Heart left ventricle (tissue), 16 donors: ENCODE results near the gene LRATD1. TPM values are rescaled to one million over a fixed set of nuclear protein-coding genes. Genes with fewer than 3 reads are reported as not detected.

ENCODE experiments used
- ATAC-seq, 4 donors: fragments of 200-7000 bp; cut with Tn5 transposase; one replicate each; pipeline ENCODE4 v1.9.1; 2020 to 2022; ENCODE audit warnings: moderate library complexity in 4 of 4, mild to moderate bottlenecking in 3 of 4, moderate number of reproducible peaks in 1 of 4
- DNase-seq, 5 donors: peaks; one replicate each; pipeline ENCODE4 v3.0.0-alpha.2; 2020
- H3K27ac ChIP-seq, 12 donors: fragments of 200-600 bp; sonication (generic) in 4 of 12; one replicate each; pipeline versions ENCODE4 v1.5.0 to v1.8.0; 2016 to 2022; ENCODE audit warnings: mild to moderate bottlenecking in 2 of 12
- H3K27me3 ChIP-seq, 9 donors: fragments of 200-600 bp; sonication (generic) in 2 of 9; one replicate each; pipeline versions ENCODE4 v1.5.1 to v1.8.0; 2016 to 2022; ENCODE audit warnings: mild to moderate bottlenecking in 3 of 9
- H3K36me3 ChIP-seq, 9 donors: fragments of 200-600 bp; sonication (generic) in 2 of 9; one replicate each; pipeline versions ENCODE4 v1.5.0 to v1.8.0; 2018 to 2022; ENCODE audit warnings: mild to moderate bottlenecking in 2 of 9
- H3K4me1 ChIP-seq, 12 donors: fragments of 200-600 bp; sonication (generic) in 4 of 12; one replicate each; pipeline versions ENCODE4 v1.5.0 to v1.8.0; 2016 to 2022; ENCODE audit warnings: mild to moderate bottlenecking in 3 of 12
- H3K4me3 ChIP-seq, 12 donors: fragments of 200-600 bp; sonication (generic) in 4 of 12; one replicate each; pipeline versions ENCODE4 v1.5.0 to v1.8.0; 2017 to 2022; ENCODE audit warnings: mild to moderate bottlenecking in 9 of 12, moderate library complexity in 4 of 12
- H3K9me3 ChIP-seq, 12 donors: fragments of 200-600 bp; sonication (generic) in 4 of 12; one replicate each; pipeline versions ENCODE4 v1.5.0 to v1.8.0; 2016 to 2022; ENCODE audit warnings: mild to moderate bottlenecking in 1 of 12
- CTCF ChIP-seq, 12 donors: fragments of 200-600 bp; sonication (generic) in 4 of 12; IDR thresholded peaks; one replicate each; pipeline versions ENCODE4 v1.5.0 to v1.8.0; 2018 to 2022; ENCODE audit warnings: antibody characterized with exemption in 12 of 12, mild to moderate bottlenecking in 5 of 12
- POLR2A ChIP-seq, 2 donors: fragments of 450-650 bp; IDR thresholded peaks; one replicate each; pipeline ENCODE4 v1.6.1; 2017; ENCODE audit warnings: antibody characterized with exemption in 2 of 2, mild to moderate bottlenecking in 2 of 2, moderate library complexity in 2 of 2
- WGBS, 4 donors: extraction: QIAGEN DNeasy Blood & Tissue Kit in 2 of 4; methylation state at CpG; one replicate each; pipeline versions ENCODE4 v1.1.5 to v1.1.7; 2013 to 2018; 5-methylcytosine and 5-hydroxymethylcytosine counted together
- intact Hi-C, 10 donors: fragments of 100-400 bp; cut with DNase I; formaldehyde crosslinking; loops; one replicate each; pipeline versions ENCODE4 v1.11.1 to v1.14.2; 2022
- polyA plus RNA-seq, 2 donors: library from polyadenylated mRNA; stranded (reverse); fragments of 200-250 nt; gene quantifications; one replicate each; pipeline ENCODE4 v1.2.3, GENCODE V29; 2013
- total RNA-seq, 9 donors: library from RNA; depleted of rRNA in 2 of 9; stranded (reverse); fragments of >200 nt in 2 of 9; fragmentation: NEBNext Ultra II Directional in 3 of 9; extraction: Animal tissue kit (Norgen Biotek cat#: 25700) in 3 of 9; gene quantifications; one replicate each; pipeline versions ENCODE4 v1.1.0 to v1.2.4, GENCODE V29; 2016 to 2023
- donor health status: ischemic (EF 13 %, LVEDD 7.1; RV severe dilation, severe dysfunction).
- donor health status: healthy with polysubstance abuse.
- donor health status: DM: no; HTN: yes; CAD: no.
- donor health status: DM: no; HTN: no; CAD: no.
- donor health status: ischemic (EF 25% LVEDD 6.9; RV normal size, moderate dysfunction).
- donor health status: ischemic (EF 25% LVEDD 5.7; RV mildly dilated, moderate dysfunction).
- donor health status: healthy.
- donor health status: DM: yes; HTN: yes; CAD: no.
- donor health status: ischemic (EF 35%, LVEDD 5.7; RV mildly dilated, moderate dysfunction).
- donor health status: nonischemic (EF 11% LVEDD 7.7; RV severe dilation, severe dysfunction).
- donor health status: DM: yes; HTN: yes; CAD: no.
- donor health status: PGD.
- donor health status: ischemic (EF 29% LVEDD 5.4; RV normal size, mild dysfunction).
- donor health status: nonischemic (EF 23%, LVEDD 6.1; RV moderate dilation, normal function).

The LRATD1 gene
- total and polyA plus RNA-seq, 11 donors: 0.07 to 4.6 (median 1.5) TPM

- no peaks in the 10 kb centered on the region for H3K36me3 ChIP-seq
- peak in 1 of 5 donors; percentile 26 for DNase-seq
- 4 to 8% (median 6%) methylated on average over 13 of the region's 13 CpGs for WGBS, 4 donors
- ATAC-seq: no peak
- H3K27ac ChIP-seq: no peak overlapping the region
- H3K27me3 ChIP-seq: peaks cover 4 to 65% (median 28%) of the 10 kb centered on the region in 9 donors
- peaks cover 0 to 40% (median 20%) of the 10 kb centered on the region in 12 donors for H3K4me1 ChIP-seq
- peak overlapping the region; percentile 33 to 64 (median 56) for H3K4me3 ChIP-seq
- intact Hi-C loops: loop anchor here in 1 of 10 donors (10.0 kb wide), 2 partner anchors 522 to 942 kb away; no protein-coding TSS in a partner anchor
- H3K9me3 ChIP-seq: no peaks in the 10 kb centered on the region
- TF ChIP-seq CTCF (IDR thresholded peaks at IDR 0.05) (no peak), POLR2A (IDR thresholded peaks at IDR 0.05) (no peak)
These were observed 544 bp downstream of the LRATD1 start for GRCh38 chr2:14633061-14633460.

GRCh38 chr2:14633461-14634181 lies 1.1 kb downstream of the LRATD1 start:
- H3K27ac ChIP-seq: peak overlapping the region in 1 of 12 donors; percentile 90
- peak overlapping the region in 11 of 12 donors; percentile 34 to 64 (median 56) for H3K4me3 ChIP-seq
- H3K27me3 ChIP-seq: peaks cover 4 to 67% (median 28%) of the 10 kb centered on the region in 9 donors
- intact Hi-C loops: loop anchor here in 1 of 10 donors (2.0 to 10.0 kb wide), 3 partner anchors 205 to 941 kb away; no protein-coding TSS in a partner anchor
- DNase-seq (peak in 2 of 5 donors; percentile 25 to 54), ATAC-seq (no peak)
- H3K4me1 ChIP-seq: peaks cover 0 to 40% (median 20%) of the 10 kb centered on the region in 12 donors
- H3K9me3 ChIP-seq: no peaks in the 10 kb centered on the region
- no peaks in the 10 kb centered on the region for H3K36me3 ChIP-seq
- WGBS, 4 donors: 4% methylated on average over 21 to 42 of the region's 42 CpGs
- TF ChIP-seq POLR2A (IDR thresholded peaks at IDR 0.05): no peak
- TF ChIP-seq CTCF (IDR thresholded peaks at IDR 0.05): no peak

DNA sequence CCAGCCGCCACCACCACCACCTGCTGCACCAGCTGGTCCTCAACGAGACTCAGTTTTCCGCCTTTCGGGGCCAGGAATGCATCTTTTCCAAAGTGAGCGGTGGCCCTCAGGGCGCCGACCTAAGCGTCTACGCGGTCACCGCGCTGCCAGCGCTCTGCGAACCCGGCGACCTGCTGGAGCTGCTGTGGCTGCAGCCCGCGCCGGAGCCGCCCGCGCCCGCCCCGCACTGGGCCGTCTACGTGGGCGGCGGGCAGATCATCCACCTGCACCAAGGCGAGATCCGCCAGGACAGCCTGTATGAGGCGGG lies 1.6 kb downstream of the LRATD1 start:
- intact Hi-C loops: loop anchor here in 1 of 10 donors (2.0 to 10.0 kb wide), 3 partner anchors 205 to 941 kb away; no protein-coding TSS in a partner anchor
- ATAC-seq (no peak), DNase-seq (peak in 2 of 5 donors; percentile 9 to 20)
- TF ChIP-seq CTCF (IDR thresholded peaks at IDR 0.05) (no peak), POLR2A (IDR thresholded peaks at IDR 0.05) (no peak)
- H3K27ac ChIP-seq: peak overlapping the region in 4 of 12 donors; percentile 43 to 90 (median 74)
- H3K36me3 ChIP-seq: no peaks in the 10 kb centered on the region
- peaks cover 4 to 69% (median 28%) of the 10 kb centered on the region in 9 donors for H3K27me3 ChIP-seq
- peaks cover 0 to 40% (median 20%) of the 10 kb centered on the region in 12 donors for H3K4me1 ChIP-seq
- peak overlapping the region; percentile 24 to 64 (median 56) for H3K4me3 ChIP-seq
- no peaks in the 10 kb centered on the region for H3K9me3 ChIP-seq
- 2 to 9% (median 3%) methylated on average over 11 to 31 of the region's 31 CpGs for WGBS, 4 donors
